NCI-H526 treated with DMSO at 0.1 percent for 48 hours (cell line): ENCODE results near the gene TTLL4.

Source experiments
- DNase-seq: peaks from one replicate; lab custom pipeline; 2025; lab: John Stamatoyannopoulos, UW

The TTLL4 gene

DNA sequence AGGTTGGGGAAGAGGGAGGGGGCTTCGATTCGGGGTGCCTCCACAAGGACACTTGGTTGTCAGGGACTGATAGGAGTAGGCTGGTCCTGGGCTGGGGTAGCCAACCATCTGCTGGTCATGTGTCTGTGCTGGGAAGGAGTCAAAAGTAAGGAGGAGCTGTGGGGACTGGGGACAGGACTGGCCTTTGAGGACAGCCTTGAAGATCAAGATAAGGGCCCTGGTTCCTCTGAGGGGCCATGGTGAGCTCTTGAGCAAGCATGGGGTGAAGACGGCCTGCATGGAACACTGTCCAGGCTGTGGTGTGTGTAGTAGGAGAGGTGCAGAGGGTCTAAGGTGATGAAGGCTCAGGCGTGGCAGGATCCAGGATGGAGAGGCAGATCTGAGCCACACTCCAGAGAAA lies 73.1 kb downstream of the TTLL4 start:
- DNase-seq, result no peak

DNA sequence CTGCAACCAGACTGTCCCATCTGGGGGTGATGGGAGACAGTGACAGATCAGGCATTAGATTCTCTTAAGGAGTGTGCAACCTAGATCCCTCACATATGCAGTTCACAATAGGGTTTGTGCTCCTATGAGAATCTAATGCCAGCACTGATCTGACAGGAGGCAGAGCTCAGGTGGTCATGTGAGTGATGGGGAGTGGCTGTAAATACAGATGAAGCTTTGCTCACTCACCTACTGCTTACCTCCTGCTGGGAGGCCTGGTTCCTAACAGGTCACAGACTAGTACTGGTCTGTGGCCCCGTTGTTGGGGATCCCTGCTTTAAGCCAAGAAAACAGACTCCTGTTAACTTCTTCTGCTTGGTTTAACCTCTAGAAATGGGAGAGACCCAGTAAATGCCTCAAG lies 74.5 kb downstream of the TTLL4 start:
- no peak for DNase-seq

DNA sequence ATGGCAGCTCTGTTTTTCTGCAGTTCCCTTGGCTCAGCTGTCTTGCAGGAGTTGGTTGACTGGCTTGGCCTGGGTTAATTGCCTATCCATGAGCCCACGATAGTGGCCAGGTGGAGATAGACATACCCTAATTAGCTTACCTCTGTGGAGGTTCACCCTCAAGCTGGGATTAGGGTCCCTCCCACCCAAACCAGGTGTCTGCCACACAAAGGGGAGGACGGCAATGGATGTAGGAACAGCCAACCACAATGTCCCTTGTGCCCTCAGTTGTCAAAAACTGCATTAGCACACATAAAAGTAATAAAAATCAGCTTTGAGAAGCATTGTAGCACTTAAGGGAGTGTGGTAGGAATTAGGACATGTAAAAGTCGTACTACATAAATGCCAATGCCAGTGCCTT lies 75.5 kb downstream of the TTLL4 start:
- no peak for DNase-seq

DNA sequence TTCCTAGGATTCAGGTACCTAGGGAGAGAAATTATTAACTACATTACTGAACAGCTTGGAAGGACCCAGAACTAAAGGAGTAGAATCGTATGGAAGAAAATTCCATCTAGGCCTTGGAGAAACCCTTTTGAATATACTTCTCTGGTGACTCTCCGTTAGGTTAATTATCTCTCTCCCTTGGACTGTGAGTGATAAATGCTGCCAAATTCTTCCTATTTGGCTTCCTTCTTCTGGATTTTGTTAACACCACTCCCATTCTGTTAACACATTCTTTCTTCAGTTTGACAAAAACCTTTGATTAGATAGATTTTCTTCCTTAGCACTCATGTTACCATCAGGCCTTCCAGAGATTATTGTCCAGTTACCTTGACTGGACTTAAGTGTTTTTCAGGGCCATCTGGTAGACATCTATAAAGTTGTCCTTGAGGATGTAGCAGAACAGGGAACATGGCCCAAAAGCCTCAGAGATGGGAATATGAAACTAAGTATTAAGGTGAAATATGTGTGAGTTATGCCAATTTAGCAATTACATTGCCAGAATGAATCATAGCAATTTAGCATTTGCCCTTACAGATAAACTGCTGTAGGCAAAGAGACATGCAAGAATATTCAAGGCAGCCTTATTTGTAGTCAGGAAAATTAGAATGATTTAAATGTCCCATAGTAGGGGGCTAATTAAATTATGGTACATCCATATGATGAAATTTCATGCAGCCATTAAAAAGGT lies 78.1 kb downstream of the TTLL4 start:
- DNase-seq, result no peak

DNA sequence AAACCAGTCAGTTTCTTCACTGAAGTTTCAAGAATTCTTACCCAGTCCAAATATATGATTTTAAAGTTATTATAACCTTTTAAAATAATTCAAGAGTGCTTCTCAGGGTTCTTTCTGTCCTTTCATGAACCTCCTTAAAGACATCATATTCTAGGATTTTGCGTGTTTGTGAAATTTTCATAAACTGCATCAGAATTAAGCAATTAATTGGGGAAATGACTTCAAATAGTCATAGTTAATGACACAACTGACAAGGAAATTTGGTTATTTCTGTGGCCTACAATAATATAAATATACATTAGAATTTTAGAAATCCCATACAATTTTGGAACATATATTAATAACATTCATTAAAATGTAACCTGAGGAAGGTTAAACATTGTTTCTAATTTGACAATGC lies 81.8 kb downstream of the TTLL4 start:
- DNase-seq, result no peak

DNA sequence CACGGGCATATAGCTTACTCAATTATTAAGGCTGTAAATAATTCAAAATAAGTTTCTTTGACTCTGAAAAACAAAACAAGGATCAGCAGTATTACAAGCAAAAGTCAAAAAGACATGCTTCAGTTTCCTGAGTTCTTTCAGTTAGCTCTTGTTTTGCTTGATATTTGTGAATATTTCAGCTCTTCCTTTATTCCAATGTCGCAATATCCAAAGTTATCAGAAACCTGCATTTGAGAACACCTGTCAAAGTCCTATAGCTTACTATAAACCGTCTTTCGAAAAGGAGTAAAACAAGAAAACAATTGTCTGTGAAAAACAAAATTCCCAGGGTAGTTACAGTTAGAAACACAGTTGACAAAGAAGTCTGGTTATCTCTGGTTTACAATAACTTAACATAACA lies 86.1 kb downstream of the TTLL4 start:
- no peak for DNase-seq

DNA sequence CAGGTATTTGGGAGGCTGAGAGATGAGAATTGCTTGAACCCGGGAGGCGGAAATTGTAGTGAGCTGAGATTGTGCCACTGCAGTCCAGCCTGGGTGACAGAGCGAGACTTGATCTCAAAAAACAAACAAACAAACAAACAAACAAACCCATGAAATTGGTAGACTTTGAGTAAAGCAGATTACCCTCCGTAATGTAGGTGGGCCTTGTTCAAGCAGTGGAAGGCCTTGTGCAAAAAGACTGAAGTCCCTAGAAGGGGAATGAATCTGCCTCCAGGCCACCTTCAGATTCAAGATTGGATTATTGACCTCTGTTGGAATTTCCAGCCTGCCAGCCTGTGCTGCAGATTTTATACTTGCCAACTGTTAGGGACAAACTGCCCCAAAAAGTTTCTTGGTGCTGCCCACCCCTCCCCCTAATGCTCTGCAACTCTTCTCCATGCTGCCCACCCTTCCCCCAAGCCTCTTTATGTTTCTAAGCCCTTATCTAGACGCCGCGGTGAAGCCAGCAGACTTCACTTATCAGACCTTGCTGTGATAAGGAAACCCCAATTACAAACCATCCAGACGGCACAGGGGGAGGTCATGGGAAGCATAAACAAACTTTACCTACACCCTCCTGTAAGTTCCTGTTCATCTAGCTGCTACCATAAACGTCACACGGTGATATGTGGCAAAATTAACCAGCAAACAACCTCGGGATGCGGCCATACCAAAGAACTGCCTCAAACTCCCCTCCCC lies 88.3 kb downstream of the TTLL4 start:
- no peak for DNase-seq

DNA sequence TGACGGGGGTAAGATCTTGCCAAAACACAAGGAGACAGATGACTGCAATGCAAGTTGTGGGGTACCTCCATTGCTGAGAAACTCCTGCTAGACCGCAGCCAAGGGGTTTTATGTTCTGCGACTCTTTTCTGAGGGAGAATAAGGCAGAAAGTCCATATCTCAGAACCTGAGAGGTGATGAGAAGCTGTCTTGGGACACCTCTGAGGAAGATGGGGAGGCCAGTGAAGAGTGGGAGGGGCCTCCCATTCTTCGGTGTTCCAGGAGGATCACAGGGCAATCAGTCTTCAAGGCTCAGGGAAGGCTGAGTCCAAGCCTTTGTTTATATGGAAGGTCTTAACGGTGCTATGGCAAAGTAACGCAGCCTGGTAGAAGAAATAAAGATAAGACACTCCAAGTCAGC lies 89.4 kb downstream of the TTLL4 start:
- DNase-seq, result no peak

DNA sequence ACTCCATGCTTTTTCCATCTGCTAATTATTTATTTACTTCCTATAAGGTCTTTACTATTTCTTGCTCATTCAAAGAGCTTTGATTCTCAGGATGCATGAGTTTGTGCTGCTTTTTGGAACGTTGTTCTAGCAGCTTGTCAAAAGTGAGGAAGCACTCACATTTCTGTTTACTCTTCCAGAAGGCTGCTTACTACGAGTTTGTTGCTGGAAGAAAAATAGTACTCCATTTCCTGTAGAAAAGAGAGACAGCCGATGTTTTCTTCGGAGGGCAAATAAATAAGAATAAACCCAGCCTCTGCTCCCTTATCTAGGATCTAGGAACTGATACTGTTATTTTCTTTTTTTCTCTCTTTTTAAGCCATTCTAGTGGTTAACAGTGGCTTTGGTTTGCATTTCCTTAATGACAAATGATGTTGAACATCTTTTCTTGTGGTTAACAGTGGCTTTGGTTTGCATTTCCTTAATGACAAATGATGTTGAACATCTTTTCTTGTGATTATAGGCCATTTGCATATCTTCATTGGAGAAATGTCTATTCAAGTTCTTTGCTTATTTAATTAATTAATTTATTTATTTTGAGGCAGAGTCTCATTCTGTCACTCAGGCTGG lies 91.9 kb downstream of the TTLL4 start:
- DNase-seq, result no peak

DNA sequence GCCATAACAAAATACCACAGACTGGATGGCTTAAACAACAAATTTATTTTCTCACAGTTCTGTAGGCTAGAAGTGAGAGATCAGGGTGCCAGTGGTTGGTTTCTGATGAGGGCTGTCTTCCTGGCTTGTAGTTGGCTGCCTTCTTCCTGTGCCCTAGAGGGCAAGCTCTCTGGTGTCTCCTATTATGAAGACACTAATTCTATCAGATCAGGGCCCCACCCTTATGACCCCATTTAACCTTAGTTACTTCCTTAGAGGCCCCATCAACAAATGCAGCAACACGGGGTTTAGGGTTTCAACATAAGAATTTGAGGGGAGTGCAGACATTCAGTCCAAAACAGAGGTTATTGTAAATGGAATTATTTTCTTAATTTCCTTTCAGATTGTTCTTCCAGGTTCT lies 94.2 kb downstream of the TTLL4 start:
- no peak for DNase-seq
